ENCODE results near the gene CDC37L1. TPM values are rescaled to one million over a fixed set of nuclear protein-coding genes. Genes with fewer than 3 reads are reported as not detected.

CDC37L1 gene
- total RNA-seq, 1 donor from 2014 or later = 40.3 TPM

- DNase-seq (ENCODE audit: low spot score) = no peak
Measured at GRCh38 chr9:4667681-4668080, 11.7 kb upstream of the CDC37L1 start.

- no peak for DNase-seq (ENCODE audit: low spot score)
Measured at GRCh38 chr9:4668604-4669003, 10.8 kb upstream of the CDC37L1 start.

GRCh38 chr9:4669890-4670289, 9.5 kb upstream of the CDC37L1 start:
- DNase-seq (ENCODE audit: low spot score) = no peak

GRCh38 chr9:4670591-4670990, 8.8 kb upstream of the CDC37L1 start:
- DNase-seq (ENCODE audit: low spot score) = no peak

- DNase-seq (ENCODE audit: low spot score) = no peak
Measured at GRCh38 chr9:4671737-4672136, 7.6 kb upstream of the CDC37L1 start.

- DNase-seq (ENCODE audit: low spot score) = no peak
Measured at GRCh38 chr9:4674783-4675182, 4.6 kb upstream of the CDC37L1 start.

- no peak for DNase-seq (ENCODE audit: low spot score)
Measured at GRCh38 chr9:4677392-4677791, 2.0 kb upstream of the CDC37L1 start.

- DNase-seq (ENCODE audit: low spot score) = no peak
Measured at GRCh38 chr9:4678679-4679267, 596 bp upstream of the CDC37L1 start.

DNA sequence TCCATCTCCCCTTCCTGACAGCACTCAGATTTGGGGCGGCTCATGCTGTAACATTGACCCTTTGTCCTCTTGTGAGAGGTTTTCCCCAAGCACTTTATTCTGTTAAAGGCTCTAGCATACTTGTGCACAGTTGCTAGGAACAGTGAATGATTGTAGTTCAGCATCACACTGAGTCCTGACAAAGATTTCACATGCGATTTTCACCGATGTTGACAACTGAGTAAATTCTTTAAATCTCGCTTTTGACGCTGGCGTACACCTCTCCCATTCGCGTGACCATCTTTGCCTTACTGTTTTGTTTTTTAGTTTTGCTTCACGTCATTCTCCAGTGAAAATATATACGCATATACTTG, 780 bp downstream of the CDC37L1 start:
- no peak for DNase-seq (ENCODE audit: low spot score)

DNA sequence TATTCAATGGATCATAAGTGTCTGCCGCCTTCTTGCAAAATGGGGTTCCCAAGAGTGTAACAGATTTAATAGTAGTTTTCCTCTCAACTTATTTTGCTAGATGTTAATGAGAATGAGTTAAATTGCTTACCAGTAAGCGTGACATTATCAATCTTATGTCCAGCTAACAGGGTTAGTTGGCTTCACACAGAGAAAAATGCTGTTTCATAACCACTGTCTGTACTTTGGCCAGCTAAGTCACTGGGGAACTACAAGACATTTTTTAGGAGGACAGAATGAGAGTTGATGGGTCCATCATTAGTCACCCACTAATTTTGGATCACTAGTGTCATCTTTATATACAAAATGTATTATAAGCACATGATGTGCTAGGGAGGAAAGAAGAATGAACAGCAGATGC, 1.4 kb downstream of the CDC37L1 start:
- no peak for DNase-seq (ENCODE audit: low spot score)

DNA sequence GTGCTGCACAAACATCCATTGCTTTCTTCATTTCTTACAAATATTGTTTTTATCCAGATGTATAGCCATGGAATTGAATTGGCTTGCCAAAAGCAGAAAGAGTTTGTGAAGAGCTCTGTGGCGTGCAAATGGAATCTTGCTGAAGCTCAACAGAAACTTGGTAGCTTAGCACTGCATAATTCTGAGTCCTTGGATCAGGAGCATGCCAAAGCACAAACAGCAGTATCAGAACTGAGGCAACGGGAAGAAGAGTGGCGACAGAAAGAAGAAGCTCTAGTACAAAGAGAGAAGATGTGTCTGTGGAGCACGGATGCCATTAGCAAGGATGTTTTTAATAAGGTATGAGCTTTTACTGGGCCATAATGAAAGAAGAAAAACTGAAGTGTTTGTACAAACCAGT, 5.5 kb downstream of the CDC37L1 start:
- DNase-seq (ENCODE audit: low spot score) = no peak

GRCh38 chr9:4686112-4686511, 6.7 kb downstream of the CDC37L1 start:
- no peak for DNase-seq (ENCODE audit: low spot score)

- no peak for DNase-seq (ENCODE audit: low spot score)
Measured at GRCh38 chr9:4686584-4686983, 7.2 kb downstream of the CDC37L1 start.

DNA sequence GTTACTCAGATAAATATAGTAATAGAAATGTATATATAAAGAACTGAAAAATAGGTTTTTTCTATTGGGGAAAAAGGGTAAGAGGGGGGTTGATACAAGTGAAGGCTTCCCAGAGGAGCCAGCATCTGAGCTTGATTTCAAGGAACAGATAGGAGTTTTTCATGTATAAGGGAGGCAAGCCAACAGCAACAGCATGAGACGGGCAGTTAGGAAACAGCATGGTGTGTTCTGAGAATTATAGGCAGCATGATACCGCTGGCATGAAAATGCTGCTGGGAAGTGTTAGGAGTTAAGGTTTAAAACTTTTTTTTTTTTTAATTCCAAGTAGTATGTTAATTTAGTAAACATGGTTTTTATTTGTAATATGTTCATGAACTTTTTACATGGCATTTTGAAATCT, 9.7 kb downstream of the CDC37L1 start:
- DNase-seq (ENCODE audit: low spot score) = no peak

GRCh38 chr9:4689687-4690104, 10.3 kb downstream of the CDC37L1 start:
- no peak for DNase-seq (ENCODE audit: low spot score)

DNA sequence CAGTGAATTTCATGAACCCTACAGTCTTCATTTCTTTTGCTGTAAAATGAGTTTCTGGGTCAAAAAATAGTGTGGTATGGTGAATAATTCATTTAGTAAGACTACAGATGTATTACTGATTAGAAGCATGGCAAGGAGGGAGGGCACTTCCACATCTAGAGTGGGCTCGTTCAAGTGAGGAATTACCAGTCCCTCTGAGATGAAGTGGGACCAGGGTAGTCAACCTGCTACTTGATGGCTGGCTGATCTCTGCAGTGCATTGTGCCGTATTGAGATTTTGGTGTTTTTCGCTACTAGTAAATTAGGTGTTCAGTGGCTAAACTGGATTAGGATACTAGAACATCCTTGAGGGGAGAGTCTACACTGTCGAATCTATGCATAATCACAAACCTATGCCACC, 10.8 kb downstream of the CDC37L1 start:
- no peak for DNase-seq (ENCODE audit: low spot score)

GRCh38 chr9:4691795-4692194, 12.4 kb downstream of the CDC37L1 start:
- no peak for DNase-seq (ENCODE audit: low spot score)

DNA sequence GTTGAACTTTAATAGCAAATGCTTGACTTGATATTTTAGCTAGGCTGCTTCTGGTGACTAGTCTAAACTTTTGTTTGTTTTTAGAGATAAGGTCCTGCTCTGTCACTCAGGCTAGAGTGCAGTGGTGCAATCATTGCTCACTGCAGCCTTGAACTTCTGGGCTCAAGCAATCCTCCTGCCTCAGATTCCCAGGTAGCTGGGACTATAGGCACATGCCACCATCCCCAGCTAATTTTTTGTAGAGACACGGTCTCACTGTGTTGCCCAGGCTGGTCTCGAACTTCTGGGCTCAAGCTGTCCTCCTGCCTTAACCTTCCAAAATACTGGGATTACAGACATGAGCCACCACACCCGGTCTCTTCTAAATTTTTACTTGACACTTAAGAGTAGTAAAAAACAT, 20.7 kb downstream of the CDC37L1 start:
- DNase-seq (ENCODE audit: low spot score) = no peak

- DNase-seq (ENCODE audit: low spot score) = no peak
Measured at GRCh38 chr9:4700932-4701331, 21.6 kb downstream of the CDC37L1 start.

DNA sequence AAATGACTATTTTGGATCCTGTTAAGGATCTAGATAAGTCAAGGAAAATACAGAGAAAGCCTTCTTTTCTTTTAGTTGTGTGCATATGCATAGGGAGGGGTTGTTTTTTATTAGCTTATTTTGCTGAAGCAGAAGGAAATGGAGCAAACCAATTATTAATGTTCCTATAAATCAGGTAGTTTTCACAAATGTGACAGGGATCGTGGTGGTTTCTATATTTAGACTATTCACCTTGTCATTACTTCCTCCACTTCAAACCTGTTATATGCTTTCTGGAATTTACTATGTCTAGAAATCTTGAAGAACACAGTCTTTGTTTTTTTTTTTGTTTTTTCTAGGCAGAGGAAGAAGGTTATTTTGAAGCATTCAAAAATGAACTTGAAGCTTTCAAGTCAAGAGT, 22.2 kb downstream of the CDC37L1 start:
- no peak for DNase-seq (ENCODE audit: low spot score)

DNA sequence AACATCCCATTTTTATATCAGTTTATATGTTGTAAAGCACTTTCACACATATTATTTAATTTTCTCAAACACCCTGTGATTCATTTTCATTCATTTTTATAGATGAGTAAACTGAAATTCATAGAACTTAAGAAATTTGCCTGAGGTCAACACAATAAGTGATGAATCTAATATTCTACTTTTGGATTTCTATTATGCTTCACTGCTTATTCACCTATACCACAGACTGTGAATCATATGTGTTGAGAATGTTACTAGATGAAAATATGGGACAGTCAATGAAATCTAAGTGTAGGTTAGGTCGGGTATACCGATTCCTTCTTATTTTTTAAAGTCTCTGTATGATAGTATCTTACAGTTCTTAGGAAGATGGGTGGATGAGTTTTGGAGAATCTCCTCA, 24.8 kb downstream of the CDC37L1 start:
- DNase-seq (ENCODE audit: low spot score) = no peak

GRCh38 chr9:4706021-4706420, 26.7 kb downstream of the CDC37L1 start:
- no peak for DNase-seq (ENCODE audit: low spot score)

DNA sequence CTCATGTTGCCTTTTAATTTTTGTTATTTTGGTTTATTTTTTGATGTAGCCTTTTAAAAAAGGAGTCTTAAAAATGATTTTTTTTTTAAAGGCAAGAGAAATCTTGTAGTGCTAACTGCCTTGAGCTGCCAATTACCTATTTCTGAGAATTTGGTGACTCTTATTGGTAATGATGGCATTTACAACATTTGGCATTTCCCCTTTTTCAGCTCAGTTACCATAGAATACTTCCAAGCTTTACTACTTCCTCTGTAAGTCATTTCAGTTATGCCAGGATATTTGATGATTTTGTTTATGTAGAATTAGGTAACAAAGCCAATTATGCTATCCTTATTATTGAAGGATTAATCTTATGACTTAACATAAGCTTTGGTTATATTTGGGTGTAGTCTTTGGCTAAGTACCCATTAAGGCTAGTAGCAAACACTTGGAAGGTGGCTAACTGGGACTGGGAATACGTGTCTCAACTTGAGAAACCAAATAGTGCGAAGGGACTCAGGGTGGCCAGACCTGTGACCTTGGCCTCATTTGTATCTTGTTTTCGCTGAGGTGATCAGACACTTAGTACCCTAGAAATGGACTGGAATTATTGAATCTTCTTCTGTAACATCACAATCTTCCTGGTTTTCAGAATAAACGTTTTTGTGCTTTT, 27.7 kb downstream of the CDC37L1 start:
- no peak for DNase-seq (ENCODE audit: low spot score)

DNA sequence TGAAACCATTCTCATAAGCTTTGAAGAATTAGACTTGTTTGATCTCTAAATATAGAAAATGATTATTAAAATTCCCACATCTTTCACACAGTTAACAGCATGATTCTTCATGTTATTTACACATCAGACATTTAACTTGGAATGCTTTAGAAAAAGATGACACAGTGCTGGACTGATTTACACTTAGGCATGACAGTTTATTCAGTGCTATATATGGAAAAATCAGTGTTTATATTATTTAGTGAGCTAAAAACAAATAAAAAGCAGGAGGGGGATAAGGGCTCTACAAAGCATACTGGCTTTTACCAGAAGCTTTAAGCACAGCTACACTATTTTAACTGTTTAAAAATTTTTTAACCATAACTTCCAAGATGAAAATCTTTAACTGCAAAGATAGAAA, 30.0 kb downstream of the CDC37L1 start:
- DNase-seq (ENCODE audit: low spot score) = no peak
